Central memory CD8-positive, alpha-beta T cell (primary cell): ENCODE data around the gene RELA.

Source experiments
- ATAC-seq: fragments of 150-1000 bp; cut with Tn5 transposase; replicated peaks from 2 replicates; pipeline ENCODE4 v1.10.0; 2022; ENCODE audit warnings: mild to moderate bottlenecking, moderate FRiP score, moderate number of reproducible peaks; ENCODE audit not compliant: poor library complexity, severe bottlenecking; ENCODE audit errors: extremely low read depth
- DNase-seq, 2 donors: peaks; one replicate each; pipeline ENCODE4 v3.0.0; 2021; ENCODE audit warnings: low spot score in 2 of 2
- H3K27ac Mint-ChIP-seq: one replicate; pipeline ENCODE4 v1.8.0; 2022; ENCODE audit warnings: low read depth, mild to moderate bottlenecking, moderate library complexity, mixed read lengths
- H3K27me3 Mint-ChIP-seq: one replicate; pipeline ENCODE4 v1.8.0; 2022; ENCODE audit warnings: mixed read lengths
- H3K36me3 Mint-ChIP-seq: one replicate; pipeline ENCODE4 v1.8.0; 2022; ENCODE audit warnings: mild to moderate bottlenecking, moderate library complexity, mixed read lengths; ENCODE audit not compliant: insufficient read depth
- H3K4me1 Mint-ChIP-seq: one replicate; pipeline ENCODE4 v1.8.0; 2022; ENCODE audit warnings: mixed read lengths
- H3K4me3 Mint-ChIP-seq: one replicate; pipeline ENCODE4 v1.8.0; 2022; ENCODE audit warnings: mild to moderate bottlenecking, moderate library complexity, mixed read lengths
- H3K9me3 Mint-ChIP-seq: one replicate; pipeline ENCODE4 v1.8.0; 2022; ENCODE audit warnings: mixed read lengths

The RELA gene

DNA sequence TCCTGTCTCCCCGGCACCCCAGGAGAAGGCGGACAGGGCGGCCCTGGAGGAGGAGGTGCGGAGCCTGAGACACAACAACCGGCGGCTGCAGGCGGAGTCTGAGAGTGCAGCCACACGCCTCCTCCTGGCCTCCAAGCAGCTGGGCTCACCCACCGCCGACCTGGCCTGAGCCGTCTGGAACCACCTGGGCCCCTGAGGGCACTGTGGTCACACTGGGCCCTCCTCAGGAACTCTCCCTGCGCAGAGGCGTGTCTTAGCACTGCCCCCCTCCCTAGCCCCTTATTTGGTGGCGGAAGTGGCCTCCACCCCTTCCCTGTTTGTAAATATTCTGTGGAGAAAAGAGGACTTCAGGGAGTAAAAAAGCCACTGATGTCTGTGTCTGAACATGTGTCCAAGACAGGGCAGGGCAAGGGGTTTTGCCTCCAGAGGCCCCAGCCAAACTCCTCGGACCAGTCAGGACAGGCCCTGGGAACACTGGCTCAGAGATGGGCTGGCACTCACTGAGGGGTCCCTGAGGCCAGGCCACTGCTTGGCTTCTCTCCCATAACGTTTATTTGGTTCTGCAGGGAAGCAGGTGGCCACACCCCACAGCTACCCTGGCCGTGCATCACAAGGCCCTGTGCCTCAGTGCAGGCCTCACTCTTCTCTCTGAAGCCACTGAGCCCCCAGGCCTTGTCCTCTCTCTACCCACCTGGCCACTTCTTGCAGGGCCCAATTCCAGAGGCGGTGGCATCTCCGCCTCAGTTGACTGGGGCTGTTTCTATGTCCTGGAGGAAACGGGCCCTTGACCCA is 12.0 kb downstream of the RELA start:
- Mint-ChIP-seq H3K27me3 (no peaks in the 10 kb centered on the region), H3K36me3 (peaks cover 88% of the 10 kb centered on the region), H3K27ac (peak overlapping the region; percentile 94), H3K9me3 (no peaks in the 10 kb centered on the region), H3K4me3 (peak overlapping the region; percentile 74), H3K4me1 (peaks cover 37% of the 10 kb centered on the region)
- DNase-seq = no peak
- no peak for ATAC-seq

DNA sequence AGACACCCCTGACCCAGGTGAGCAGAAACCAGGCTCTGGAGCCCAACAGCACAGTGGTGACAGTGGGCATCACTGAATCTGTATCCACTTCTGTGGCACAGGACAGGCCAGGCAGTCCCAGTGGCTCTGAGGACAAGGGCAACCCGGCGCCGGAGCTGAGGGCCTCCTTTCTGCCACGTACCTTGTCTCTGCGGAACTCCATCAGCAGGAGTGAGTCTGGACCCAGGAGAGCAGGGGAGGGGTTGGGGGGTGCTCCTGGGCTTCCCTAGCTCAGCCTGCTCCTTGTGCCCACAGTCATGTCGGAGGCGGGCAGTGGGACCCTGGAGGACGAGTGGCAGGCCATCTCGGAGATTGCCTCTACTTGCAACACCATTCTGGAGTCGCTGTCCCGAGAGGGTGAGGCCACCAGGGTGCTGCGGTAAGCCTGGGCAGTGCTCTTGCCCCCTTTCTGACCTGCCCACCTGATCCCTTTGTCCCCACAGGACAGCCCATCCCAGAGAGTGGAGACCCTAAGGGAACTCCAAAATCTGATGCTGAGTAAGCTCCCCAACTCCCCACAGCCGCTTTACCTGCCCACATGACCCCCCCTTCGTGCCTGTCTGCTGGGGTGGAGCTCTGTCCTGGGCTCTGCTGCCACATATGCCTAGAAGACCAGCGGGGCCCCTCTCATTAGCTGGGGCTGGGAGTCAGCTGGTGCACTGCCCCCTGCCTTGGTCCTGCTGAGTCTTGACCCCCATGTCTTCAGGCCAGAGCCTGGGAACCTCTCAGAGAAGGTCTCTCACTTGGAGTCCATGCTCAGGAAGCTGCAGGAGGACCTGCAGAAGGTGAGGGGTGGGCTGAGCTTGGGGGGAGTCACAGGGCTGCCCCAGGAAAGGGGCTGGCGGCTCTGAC is 12.8 kb downstream of the RELA start:
- Mint-ChIP-seq H3K27me3 (no peaks in the 10 kb centered on the region), H3K4me3 (no peak overlapping the region), H3K9me3 (no peaks in the 10 kb centered on the region), H3K27ac (peak overlapping the region; percentile 76), H3K36me3 (peaks cover 88% of the 10 kb centered on the region), H3K4me1 (peaks cover 36% of the 10 kb centered on the region)
- DNase-seq (no peak), ATAC-seq (no peak)

DNA sequence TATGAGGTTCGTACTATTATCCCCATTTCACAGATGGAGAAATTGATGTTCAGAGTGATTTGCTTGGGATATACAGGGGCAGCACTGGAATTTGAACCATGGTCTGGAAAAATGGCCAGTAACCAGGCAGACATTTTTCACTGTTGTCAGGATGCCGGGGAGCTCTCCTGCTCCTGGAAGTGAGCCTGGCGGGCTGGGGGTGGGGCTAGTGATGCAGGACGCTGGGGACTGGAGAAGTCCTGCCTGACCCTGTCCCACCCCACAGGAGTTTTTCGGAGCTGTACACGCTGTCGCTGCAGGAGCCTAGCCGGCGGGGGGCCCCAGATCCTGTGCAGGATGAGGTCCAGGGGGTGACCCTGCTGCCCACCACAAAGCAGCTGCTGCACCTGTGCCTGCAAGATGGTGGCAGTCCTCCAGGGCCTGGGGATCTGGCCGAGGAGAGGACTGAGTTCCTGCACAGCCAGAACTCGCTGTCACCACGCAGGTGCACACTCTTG is 13.7 kb downstream of the RELA start:
- Mint-ChIP-seq H3K27me3 (no peaks in the 10 kb centered on the region), H3K36me3 (peaks cover 88% of the 10 kb centered on the region), H3K9me3 (no peaks in the 10 kb centered on the region), H3K4me1 (peaks cover 44% of the 10 kb centered on the region), H3K4me3 (no peak overlapping the region), H3K27ac (no peak overlapping the region)
- DNase-seq (no peak), ATAC-seq (no peak)

DNA sequence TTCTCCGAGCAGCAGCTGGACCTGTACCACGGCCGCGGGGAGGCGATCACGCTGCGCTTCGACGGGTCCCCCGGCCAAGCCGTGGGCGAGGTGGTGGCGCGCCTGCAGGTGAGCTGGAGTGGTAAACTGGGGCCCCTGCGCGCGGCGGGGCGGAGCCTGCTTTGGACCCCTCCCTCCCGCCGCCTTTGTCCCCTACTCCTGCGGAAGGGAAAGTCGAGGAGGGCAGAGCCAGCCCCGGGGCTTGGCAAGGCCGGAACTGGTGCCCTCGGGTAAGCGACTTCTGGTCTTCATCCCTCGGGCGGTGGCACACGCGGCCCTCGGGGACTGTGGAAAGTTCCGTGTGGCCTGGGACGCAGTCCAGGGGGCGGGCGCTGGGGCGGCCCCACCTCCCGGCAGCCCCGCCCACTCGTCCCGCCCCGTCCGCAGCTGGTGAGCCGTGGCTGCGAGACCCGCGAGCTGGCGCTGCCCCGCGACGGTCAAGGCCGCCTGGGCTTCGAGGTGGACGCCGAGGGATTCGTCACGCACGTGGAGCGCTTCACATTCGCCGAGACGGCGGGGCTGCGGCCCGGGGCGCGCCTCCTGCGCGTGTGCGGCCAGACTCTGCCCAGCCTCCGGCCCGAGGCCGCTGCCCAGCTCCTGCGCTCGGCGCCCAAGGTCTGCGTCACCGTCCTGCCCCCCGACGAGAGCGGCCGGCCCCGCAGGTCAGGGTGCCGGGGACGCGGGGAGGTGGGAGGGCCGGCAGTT is 15.6 kb downstream of the RELA start:
- Mint-ChIP-seq H3K27ac (peak overlapping the region; percentile 92), H3K36me3 (peaks cover 84% of the 10 kb centered on the region), H3K4me1 (peaks cover 36% of the 10 kb centered on the region), H3K4me3 (no peak overlapping the region), H3K27me3 (no peaks in the 10 kb centered on the region), H3K9me3 (no peaks in the 10 kb centered on the region)
- DNase-seq (no peak), ATAC-seq (no peak)

DNA sequence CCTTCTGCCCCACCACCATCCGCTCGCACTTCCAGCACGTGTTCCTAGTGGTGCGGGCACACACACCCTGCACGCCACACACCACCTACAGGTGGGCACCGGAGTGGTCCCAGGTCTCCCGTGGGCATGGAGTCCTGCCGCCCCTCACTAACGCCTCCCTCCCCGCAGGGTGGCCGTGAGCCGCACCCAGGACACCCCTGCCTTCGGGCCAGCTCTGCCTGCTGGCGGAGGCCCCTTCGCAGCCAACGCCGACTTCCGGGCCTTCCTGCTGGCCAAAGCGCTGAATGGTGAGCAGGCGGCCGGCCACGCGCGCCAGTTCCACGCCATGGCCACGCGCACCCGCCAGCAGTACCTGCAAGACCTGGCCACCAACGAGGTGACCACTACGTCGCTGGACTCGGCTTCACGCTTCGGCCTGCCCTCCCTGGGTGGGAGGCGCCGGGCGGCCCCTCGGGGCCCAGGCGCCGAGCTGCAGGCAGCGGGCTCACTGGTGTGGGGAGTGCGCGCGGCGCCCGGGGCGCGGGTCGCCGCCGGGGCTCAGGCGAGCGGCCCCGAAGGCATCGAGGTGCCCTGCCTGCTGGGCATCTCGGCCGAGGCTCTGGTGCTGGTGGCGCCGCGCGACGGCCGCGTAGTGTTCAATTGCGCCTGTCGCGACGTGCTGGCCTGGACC is 16.3 kb downstream of the RELA start:
- Mint-ChIP-seq H3K27ac (no peak overlapping the region), H3K36me3 (peaks cover 84% of the 10 kb centered on the region), H3K27me3 (no peaks in the 10 kb centered on the region), H3K4me1 (peaks cover 34% of the 10 kb centered on the region), H3K9me3 (no peaks in the 10 kb centered on the region), H3K4me3 (no peak overlapping the region)
- ATAC-seq = no peak
- no peak for DNase-seq

DNA sequence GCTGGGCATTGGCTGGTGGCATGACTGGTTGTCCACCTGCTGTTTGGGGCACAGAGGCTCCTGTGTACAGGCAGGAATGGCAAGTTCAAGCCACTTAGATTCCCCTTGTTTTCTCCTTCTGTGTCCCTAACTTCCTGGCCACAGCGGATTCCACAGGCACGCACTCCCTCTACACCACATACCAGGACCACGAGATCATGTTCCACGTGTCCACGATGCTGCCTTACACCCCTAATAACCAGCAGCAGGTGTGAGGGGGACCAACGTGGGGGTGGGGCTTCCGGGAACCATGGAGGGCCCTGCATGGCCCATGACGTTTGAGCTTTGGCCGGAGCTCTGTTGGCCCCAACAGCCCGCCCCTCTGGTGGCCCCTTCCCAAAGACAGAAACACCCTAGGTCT is 17.0 kb downstream of the RELA start:
- H3K4me1 Mint-ChIP-seq = peaks cover 31% of the 10 kb centered on the region
- H3K36me3 Mint-ChIP-seq = peaks cover 82% of the 10 kb centered on the region
- DNase-seq (no peak), ATAC-seq (no peak)
- no peak overlapping the region for H3K4me3 Mint-ChIP-seq
- H3K9me3 Mint-ChIP-seq = no peaks in the 10 kb centered on the region
- H3K27ac Mint-ChIP-seq = peak overlapping the region; percentile 85
- H3K27me3 Mint-ChIP-seq = no peaks in the 10 kb centered on the region

DNA sequence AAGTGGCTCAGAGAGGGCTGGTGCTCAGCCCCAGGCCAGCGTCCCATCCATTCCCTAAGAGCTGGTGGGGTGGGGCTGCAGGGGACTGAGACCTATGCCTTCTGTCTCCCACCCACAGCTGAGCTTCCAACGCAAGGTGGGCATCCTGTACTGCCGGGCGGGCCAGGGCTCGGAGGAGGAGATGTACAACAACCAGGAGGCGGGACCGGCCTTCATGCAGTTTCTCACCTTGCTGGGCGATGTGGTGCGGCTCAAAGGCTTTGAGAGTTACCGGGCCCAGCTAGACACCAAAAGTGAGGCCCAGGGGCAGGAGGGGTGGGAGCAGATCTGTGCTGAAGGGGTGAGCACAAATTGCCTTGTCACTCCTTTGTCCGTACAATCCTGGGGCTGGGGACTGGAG is 17.9 kb downstream of the RELA start:
- Mint-ChIP-seq H3K27ac (peak overlapping the region; percentile 85), H3K4me1 (peaks cover 38% of the 10 kb centered on the region), H3K4me3 (no peak overlapping the region), H3K9me3 (no peaks in the 10 kb centered on the region), H3K36me3 (peaks cover 77% of the 10 kb centered on the region), H3K27me3 (no peaks in the 10 kb centered on the region)
- no peak for DNase-seq
- ATAC-seq = no peak

DNA sequence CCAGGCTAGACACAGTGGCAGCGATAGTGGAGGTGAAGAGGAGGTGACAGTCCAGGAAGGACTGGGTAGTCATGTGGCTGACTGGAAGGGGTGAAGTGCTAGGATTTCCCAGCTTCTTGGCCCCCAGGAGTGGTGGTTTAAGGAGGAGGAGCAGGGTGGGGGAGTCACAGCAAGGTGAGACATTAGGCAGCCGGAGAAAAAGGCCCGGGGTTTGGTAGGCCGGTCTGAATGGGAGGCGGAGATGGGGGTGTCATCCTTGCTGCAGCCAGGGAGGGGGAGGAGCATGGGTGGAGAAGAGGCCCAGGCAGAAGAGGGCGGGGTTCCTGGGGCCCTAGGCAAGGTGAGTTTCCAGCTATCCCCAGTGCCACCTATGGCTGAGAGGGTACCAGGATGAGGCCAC is 18.7 kb downstream of the RELA start:
- no peak for DNase-seq
- H3K27me3 Mint-ChIP-seq = no peaks in the 10 kb centered on the region

DNA sequence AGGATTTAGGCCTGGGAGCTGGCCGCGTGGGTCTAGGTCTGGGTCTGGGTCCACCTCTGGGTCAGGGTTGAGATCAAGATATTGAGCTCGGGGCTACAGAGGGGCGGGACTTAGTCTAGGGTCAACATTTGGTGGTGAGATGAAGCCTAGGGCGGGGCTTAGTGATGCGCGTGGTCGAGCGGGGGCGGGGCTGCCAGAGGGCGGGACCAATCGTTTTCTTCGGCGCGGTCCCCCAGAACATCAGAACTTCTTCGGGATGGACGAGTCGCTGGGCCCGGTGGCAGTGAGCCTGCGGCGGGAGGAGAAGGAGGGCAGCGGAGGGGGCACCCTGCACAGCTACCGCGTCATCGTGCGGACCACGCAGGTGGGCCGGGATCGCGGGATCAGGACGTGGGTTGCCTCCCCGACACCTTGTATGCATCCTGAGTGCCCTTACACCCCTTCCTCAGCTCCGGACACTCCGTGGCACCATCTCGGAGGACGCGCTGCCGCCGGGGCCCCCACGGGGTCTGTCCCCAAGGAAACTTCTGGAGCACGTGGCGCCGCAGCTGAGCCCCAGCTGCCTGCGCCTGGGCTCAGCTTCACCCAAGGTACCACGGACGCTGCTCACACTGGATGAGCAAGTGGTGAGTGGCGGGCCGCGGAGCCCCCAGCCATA is 20.6 kb downstream of the RELA start:
- no peak for ATAC-seq
- Mint-ChIP-seq H3K4me1 (peaks cover 51% of the 10 kb centered on the region), H3K36me3 (peaks cover 78% of the 10 kb centered on the region), H3K27me3 (no peaks in the 10 kb centered on the region), H3K9me3 (no peaks in the 10 kb centered on the region), H3K27ac (peak overlapping the region; percentile 98), H3K4me3 (peak overlapping the region; percentile 86)
- DNase-seq = no peak

More for the DNA sequence above, 18.7 kb downstream of the RELA start:
- Mint-ChIP-seq H3K36me3 (peaks cover 76% of the 10 kb centered on the region), H3K9me3 (no peaks in the 10 kb centered on the region), H3K4me1 (peaks cover 47% of the 10 kb centered on the region), H3K27ac (peak overlapping the region; percentile 85), H3K4me3 (peak overlapping the region; percentile 55)
- ATAC-seq = no peak

DNA sequence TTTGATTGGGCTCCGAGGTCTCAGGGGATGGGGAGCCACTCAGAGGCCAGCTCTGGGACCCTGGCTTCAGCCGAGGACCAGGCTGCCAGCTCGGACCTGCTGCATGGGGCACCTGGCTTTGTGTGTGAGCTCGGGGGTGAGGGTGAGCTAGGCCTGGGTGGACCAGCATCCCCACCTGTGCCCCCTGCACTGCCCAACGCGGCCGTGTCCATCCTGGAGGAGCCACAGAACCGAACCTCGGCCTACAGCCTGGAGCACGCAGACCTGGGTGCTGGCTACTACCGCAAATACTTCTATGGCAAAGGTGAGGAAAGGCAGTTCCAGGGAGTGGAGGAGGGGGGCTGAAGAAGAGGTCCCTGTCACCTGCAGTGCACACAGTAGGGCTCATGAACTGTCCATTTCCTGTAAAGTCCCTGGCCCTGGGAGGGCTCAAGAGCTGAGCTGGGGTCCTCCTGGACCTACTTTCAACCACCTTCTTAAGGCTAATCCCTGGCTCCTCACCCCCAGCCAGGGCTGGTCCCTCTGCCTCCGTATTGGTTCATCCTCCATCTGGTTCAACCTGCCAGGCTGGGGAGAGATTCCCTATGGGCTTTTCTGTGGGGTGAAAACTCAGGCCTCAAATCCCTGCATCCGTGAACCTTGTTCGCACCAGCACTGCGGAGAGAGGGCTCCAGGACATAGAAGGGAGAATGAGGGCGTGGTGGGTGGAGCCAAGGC is 21.3 kb downstream of the RELA start:
- Mint-ChIP-seq H3K9me3 (no peaks in the 10 kb centered on the region), H3K36me3 (peaks cover 80% of the 10 kb centered on the region), H3K4me1 (peaks cover 51% of the 10 kb centered on the region), H3K27ac (peak overlapping the region; percentile 98), H3K27me3 (no peaks in the 10 kb centered on the region), H3K4me3 (peak overlapping the region; percentile 86)
- ATAC-seq (no peak), DNase-seq (no peak)
